HG02840 (cell line): Measurements from ENCODE around the gene FAM3B.

Experiments
- ATAC-seq: cut with Tn5 transposase; IDR thresholded peaks from one replicate; pipeline ENCODE4 v1.9.1; 2021; ENCODE audit warnings: mild to moderate bottlenecking, moderate library complexity, moderate number of reproducible peaks; ENCODE audit not compliant: unreplicated experiment, low FRiP score

The FAM3B gene

DNA sequence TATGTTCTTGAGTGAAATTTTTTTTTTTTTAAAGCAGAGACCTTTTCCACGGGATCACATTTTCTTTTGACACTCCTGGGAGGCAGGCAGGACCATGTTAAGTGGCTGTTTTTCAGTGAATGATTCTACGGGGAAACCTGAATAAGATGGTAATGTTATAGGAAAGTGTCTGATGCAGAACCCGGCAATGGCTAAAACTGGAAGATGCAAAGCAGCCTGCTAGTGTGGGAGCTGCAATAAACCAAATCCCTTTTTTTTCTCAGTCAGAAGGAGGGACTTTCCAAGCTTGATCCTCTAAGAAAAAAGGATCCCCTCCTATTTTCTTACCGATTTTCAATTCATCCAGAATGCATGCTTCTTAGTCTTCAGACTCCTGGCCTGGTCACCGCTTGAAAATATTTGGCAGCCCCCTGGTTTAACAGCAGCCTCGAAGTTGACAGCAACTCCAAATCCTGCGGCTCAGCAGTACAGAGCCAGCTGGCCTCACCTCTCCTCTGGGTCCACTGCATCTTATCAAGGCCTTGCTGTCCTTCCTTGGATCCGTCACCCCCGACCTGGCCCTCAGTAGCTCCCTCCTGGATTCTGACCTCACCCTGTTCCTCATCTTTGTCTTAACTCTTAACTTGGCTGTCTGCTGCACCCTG lies 50.8 kb downstream of the FAM3B start:
- no peak for ATAC-seq

GRCh38 chr21:41367945-41368734 lies 51.5 kb downstream of the FAM3B start:
- ATAC-seq, result peak; percentile 70

DNA sequence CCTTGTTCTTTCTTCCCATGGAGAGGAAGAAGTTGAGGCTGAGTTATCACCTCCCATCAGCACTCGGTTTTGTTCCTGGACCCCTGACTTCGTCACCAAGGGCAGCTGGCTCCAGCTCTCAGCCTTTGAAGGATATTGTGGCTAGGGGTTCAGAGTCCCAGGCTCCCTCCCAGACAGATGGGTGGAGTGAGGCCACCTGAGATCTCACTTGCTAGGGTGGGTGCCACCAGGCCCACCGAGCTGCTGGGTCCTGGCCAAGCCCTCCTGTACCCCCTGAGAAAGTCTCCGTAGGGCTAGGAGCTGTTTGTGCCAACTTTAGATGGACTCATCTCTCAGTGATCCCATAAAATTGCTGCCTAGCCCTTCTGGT lies 52.1 kb downstream of the FAM3B start:
- no peak for ATAC-seq

GRCh38 chr21:41369105-41369919 lies 52.7 kb downstream of the FAM3B start:
- no peak for ATAC-seq

GRCh38 chr21:41369920-41370839 lies 53.6 kb downstream of the FAM3B start:
- ATAC-seq, result no peak

DNA sequence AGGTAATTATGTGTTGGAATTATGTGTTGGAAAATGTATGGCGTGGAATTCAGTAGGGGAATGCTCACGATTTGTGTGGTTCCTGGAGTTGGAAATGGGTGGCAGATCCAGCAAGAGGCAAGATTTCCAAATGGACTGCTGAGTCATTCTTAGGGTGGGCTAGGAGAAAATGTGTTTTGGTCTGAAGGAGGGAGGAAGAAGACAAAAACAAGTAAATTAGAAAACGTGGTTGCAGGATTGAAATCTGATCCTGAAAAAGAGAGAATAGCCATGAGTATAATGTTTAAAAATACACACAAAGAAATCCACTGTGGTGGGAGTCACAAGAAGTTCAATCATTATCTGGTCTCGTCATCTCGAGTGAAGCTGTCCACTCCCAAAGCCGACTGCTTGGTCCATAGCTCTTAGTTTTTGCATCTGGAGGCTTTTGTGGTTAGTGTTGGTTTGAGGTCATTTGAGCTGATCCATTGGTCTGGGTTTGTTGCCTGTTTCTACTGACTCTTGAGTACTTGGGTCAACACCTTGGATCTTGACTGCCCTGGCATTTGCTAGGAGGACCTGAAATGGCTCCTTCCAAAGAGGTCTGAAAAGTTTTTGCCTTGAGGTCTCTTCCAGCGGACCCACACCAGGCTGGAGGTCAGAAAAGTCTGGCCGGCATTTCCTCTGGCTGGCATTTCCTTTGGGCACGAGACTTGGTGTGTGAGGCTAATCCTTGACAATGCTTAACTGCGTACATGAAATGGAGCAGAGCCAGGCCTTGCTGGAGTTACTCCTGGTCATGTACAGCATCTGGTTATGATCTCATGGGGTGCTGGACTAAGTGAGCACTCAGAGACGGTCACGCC lies 54.5 kb downstream of the FAM3B start:
- ATAC-seq, result no peak

- no peak for ATAC-seq
Observed at GRCh38 chr21:41371685-41372030, 55.1 kb downstream of the FAM3B start.

GRCh38 chr21:41373253-41373652 lies 56.7 kb downstream of the FAM3B start:
- no peak for ATAC-seq

DNA sequence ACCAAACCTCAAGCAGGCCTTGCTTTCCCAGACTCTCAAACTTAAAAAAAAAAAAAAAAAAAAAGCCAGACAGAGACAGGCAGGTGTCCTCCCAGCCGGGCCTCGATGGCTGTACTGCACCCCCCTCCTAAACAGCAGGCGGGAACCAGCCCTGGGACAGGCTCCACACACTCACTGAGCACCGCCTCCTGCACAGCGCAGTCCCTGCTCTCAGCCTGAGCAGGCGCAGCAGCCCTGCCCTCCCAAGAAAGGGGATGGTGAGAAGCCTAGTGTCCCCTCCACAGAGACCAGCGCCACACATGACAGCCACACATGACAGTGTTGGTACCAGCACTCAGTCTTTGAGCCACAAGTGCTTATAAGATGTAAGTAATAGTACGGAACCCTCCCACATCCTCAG lies 57.2 kb downstream of the FAM3B start:
- no peak for ATAC-seq

- ATAC-seq, result no peak
Observed at GRCh38 chr21:41374177-41374712, 57.6 kb downstream of the FAM3B start.

GRCh38 chr21:41374867-41375533 lies 58.4 kb downstream of the FAM3B start:
- ATAC-seq, result no peak

DNA sequence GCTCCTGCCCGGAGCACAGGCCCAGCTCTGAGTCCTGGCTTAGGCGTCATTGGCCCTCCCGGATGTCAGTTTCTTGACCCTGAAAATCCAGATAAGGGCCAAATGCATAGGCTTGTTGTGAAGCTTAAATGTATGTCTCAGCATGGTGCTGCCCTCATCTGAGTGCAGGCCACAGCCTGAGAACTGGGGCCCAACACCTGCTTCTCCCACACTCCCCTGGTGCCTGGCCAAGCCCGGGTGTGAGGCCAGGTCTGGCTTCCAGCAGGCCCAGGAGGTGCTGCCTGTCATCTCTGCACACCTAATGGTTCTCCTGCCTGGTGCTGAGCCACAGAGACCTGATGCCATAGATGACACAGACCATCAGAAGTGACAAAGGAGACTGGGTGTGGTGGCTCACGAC lies 59.3 kb downstream of the FAM3B start:
- no peak for ATAC-seq

DNA sequence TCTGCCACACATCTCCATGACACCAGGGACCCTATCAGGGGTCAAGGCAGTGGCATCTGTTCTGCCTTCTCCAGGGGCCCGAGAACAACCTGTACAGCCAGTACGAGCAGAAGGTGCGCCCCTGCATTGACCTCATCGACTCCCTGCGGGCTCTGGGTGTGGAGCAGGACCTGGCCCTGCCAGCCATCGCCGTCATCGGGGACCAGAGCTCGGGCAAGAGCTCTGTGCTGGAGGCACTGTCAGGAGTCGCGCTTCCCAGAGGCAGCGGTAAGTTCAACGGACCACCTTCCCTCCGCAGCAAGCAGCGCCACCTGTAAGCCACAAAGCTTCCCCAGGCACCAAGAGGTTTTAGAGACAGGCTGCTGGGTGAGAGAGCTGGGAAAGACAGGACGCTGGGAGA lies 61.1 kb downstream of the FAM3B start:
- no peak for ATAC-seq

DNA sequence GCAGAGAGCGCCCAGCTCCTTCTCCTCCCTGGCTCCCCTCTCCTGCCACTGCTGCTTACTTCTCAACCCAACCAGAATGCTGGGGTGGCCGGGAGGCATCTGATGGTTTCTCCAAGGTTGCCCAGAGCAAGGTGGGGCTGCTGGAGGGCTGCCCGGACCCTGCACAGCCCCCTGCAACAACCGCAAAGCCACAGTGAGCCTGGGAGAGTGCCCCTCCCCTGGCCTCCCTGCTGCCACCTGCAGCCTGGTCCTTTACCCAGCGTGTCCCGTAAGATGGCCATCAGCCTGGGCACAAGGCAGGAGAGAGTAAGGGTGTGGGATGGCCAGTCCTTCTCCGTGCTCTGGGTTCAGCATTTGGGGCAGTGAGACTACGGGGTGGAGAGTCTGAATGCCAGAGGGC lies 62.2 kb downstream of the FAM3B start:
- ATAC-seq, result no peak

DNA sequence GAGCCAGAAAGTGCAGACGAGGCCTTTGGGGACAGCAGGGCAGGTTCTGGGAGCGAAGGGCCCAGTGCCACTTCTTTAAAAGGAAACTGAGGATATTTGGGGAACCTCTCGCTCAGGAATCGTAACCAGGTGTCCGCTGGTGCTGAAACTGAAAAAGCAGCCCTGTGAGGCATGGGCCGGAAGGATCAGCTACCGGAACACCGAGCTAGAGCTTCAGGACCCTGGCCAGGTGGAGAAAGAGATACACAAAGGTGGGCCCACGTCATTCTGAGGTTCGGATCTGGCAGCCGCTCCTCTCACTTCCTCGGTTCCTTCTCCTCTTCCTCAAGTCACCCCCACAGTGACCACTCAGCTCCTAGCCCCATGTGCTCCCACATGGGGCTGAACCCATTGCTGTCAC lies 63.3 kb downstream of the FAM3B start:
- no peak for ATAC-seq

DNA sequence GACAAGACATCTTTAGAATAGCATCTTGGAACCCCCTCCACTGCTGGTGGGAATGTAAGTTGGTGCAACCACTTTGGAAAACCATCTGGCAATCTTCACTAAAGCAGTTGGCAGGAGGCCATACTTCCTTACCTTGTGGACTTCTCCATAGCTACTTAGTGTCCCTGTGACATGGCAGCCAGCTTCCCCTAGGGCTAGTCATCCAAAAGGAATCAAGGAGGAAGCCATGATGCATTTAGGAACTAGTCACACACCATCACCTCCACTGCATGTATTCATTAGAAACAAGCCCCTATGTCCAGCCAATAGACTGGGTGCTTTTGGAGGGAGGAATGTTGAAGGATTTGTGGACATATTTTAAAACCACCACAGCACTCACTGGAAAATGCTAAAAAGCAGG lies 65.1 kb downstream of the FAM3B start:
- ATAC-seq, result no peak

GRCh38 chr21:41387042-41387819 lies 70.6 kb downstream of the FAM3B start:
- ATAC-seq, result no peak

DNA sequence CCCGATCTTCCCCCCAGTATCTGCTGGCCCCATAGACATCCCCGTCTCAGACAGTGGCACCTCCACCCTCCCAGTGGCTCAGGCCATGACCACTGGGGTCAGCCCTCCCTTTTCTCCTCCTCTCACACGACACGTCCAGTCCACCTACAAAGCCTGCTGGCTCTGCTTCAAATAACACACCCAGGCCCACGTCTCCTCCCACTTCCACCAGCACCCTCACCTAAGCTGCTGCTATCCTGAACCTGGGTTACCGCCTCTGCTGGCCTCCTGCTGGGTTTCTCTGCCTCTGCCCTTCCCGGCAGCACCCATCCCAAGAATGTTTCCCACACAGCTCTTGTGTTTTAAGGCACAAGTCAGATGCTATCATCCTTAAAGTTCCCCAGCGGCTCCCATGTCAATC lies 71.2 kb downstream of the FAM3B start:
- ATAC-seq, result no peak
